Measurements from ENCODE around the gene LRRC4C.

Gene LRRC4C

GRCh38 chr11:41459465-41460401 is at the start of gene LRRC4C:
Gene LRRC4C (minus strand): TSS chr11:41459652.
- Histone ChIP-seq H3K4me1 (ENCODE audit: control insufficient read depth, insufficient read depth, low read length) (no peaks in the 10 kb centered on the region), H3K4me3 (ENCODE audit: low read length) (no peak within 1 kb of the TSS), H3K27me3 (replicated peaks; ENCODE audit: control insufficient read depth, insufficient read depth, low read length) (peaks cover 30% of the 10 kb centered on the region), H3K9me3 (ENCODE audit: control insufficient read depth, low read length) (peaks cover 6% of the 10 kb centered on the region), H3K9ac (ENCODE audit: low read length) (no peak within 1 kb of the TSS), H3K36me3 (ENCODE audit: control insufficient read depth, insufficient read depth, low read length, severe bottlenecking) (no peaks in the 10 kb centered on the region)
- no peak for DNase-seq (ENCODE audit: low read depth)

- H3K9me3 ChIP-seq (ENCODE audit: control insufficient read depth, low read length), result no peaks in the 10 kb centered on the region
- H3K9ac ChIP-seq (ENCODE audit: low read length), result no peak overlapping the region
- no peak for DNase-seq (ENCODE audit: low read depth)
- no peaks in the 10 kb centered on the region for H3K4me1 ChIP-seq (ENCODE audit: control insufficient read depth, insufficient read depth, low read length)
- no peak overlapping the region for H3K4me3 ChIP-seq (ENCODE audit: low read length)
- no peaks in the 10 kb centered on the region for H3K27me3 ChIP-seq (replicated peaks; ENCODE audit: control insufficient read depth, insufficient read depth, low read length)
- no peaks in the 10 kb centered on the region for H3K36me3 ChIP-seq (ENCODE audit: control insufficient read depth, insufficient read depth, low read length, severe bottlenecking)
These were observed 48.7 kb upstream of the LRRC4C start for GRCh38 chr11:41508121-41508520.

- Histone ChIP-seq H3K4me3 (ENCODE audit: low read length) (no peak overlapping the region), H3K36me3 (ENCODE audit: control insufficient read depth, insufficient read depth, low read length, severe bottlenecking) (no peaks in the 10 kb centered on the region), H3K9ac (ENCODE audit: low read length) (no peak overlapping the region), H3K4me1 (ENCODE audit: control insufficient read depth, insufficient read depth, low read length) (peaks cover 8% of the 10 kb centered on the region), H3K9me3 (ENCODE audit: control insufficient read depth, low read length) (no peaks in the 10 kb centered on the region), H3K27me3 (replicated peaks; ENCODE audit: control insufficient read depth, insufficient read depth, low read length) (no peaks in the 10 kb centered on the region)
- DNase-seq (ENCODE audit: low read depth), result no peak
These were observed 40.0 kb upstream of the LRRC4C start for GRCh38 chr11:41499429-41499828.

- H3K9me3 ChIP-seq (ENCODE audit: control insufficient read depth, low read length), result no peaks in the 10 kb centered on the region
- peaks cover 8% of the 10 kb centered on the region for H3K4me1 ChIP-seq (ENCODE audit: control insufficient read depth, insufficient read depth, low read length)
- H3K9ac ChIP-seq (ENCODE audit: low read length), result no peak overlapping the region
- no peaks in the 10 kb centered on the region for H3K36me3 ChIP-seq (ENCODE audit: control insufficient read depth, insufficient read depth, low read length, severe bottlenecking)
- no peak overlapping the region for H3K4me3 ChIP-seq (ENCODE audit: low read length)
- H3K27me3 ChIP-seq (replicated peaks; ENCODE audit: control insufficient read depth, insufficient read depth, low read length), result no peaks in the 10 kb centered on the region
- peak; percentile 3 for DNase-seq (ENCODE audit: low read depth)
These were observed 39.3 kb upstream of the LRRC4C start for GRCh38 chr11:41498726-41499125.

GRCh38 chr11:41497974-41498373 is 38.5 kb upstream of the LRRC4C start:
- Histone ChIP-seq H3K4me3 (ENCODE audit: low read length) (no peak overlapping the region), H3K36me3 (ENCODE audit: control insufficient read depth, insufficient read depth, low read length, severe bottlenecking) (no peaks in the 10 kb centered on the region), H3K4me1 (ENCODE audit: control insufficient read depth, insufficient read depth, low read length) (peaks cover 8% of the 10 kb centered on the region), H3K9me3 (ENCODE audit: control insufficient read depth, low read length) (no peaks in the 10 kb centered on the region), H3K9ac (ENCODE audit: low read length) (no peak overlapping the region), H3K27me3 (replicated peaks; ENCODE audit: control insufficient read depth, insufficient read depth, low read length) (no peaks in the 10 kb centered on the region)
- no peak for DNase-seq (ENCODE audit: low read depth)

GRCh38 chr11:41494716-41495115 is 35.3 kb upstream of the LRRC4C start:
- no peaks in the 10 kb centered on the region for H3K36me3 ChIP-seq (ENCODE audit: control insufficient read depth, insufficient read depth, low read length, severe bottlenecking)
- no peak overlapping the region for H3K4me3 ChIP-seq (ENCODE audit: low read length)
- no peak overlapping the region for H3K9ac ChIP-seq (ENCODE audit: low read length)
- no peaks in the 10 kb centered on the region for H3K27me3 ChIP-seq (replicated peaks; ENCODE audit: control insufficient read depth, insufficient read depth, low read length)
- H3K9me3 ChIP-seq (ENCODE audit: control insufficient read depth, low read length), result no peaks in the 10 kb centered on the region
- DNase-seq (ENCODE audit: low read depth), result no peak
- peaks cover 8% of the 10 kb centered on the region for H3K4me1 ChIP-seq (ENCODE audit: control insufficient read depth, insufficient read depth, low read length)

GRCh38 chr11:41486424-41486823 is 27.0 kb upstream of the LRRC4C start:
- DNase-seq (ENCODE audit: low read depth), result no peak
- peak overlapping the region; percentile 2 for H3K9ac ChIP-seq (ENCODE audit: low read length)
- H3K27me3 ChIP-seq (replicated peaks; ENCODE audit: control insufficient read depth, insufficient read depth, low read length), result no peaks in the 10 kb centered on the region
- no peak overlapping the region for H3K4me3 ChIP-seq (ENCODE audit: low read length)
- peaks cover 6% of the 10 kb centered on the region for H3K4me1 ChIP-seq (ENCODE audit: control insufficient read depth, insufficient read depth, low read length)
- H3K36me3 ChIP-seq (ENCODE audit: control insufficient read depth, insufficient read depth, low read length, severe bottlenecking), result no peaks in the 10 kb centered on the region
- no peaks in the 10 kb centered on the region for H3K9me3 ChIP-seq (ENCODE audit: control insufficient read depth, low read length)

GRCh38 chr11:41483956-41484355 is 24.5 kb upstream of the LRRC4C start:
- H3K4me3 ChIP-seq (ENCODE audit: low read length), result no peak overlapping the region
- H3K9ac ChIP-seq (ENCODE audit: low read length), result no peak overlapping the region
- H3K36me3 ChIP-seq (ENCODE audit: control insufficient read depth, insufficient read depth, low read length, severe bottlenecking), result no peaks in the 10 kb centered on the region
- H3K4me1 ChIP-seq (ENCODE audit: control insufficient read depth, insufficient read depth, low read length), result peaks cover 6% of the 10 kb centered on the region
- no peaks in the 10 kb centered on the region for H3K27me3 ChIP-seq (replicated peaks; ENCODE audit: control insufficient read depth, insufficient read depth, low read length)
- peaks cover 8% of the 10 kb centered on the region for H3K9me3 ChIP-seq (ENCODE audit: control insufficient read depth, low read length)
- no peak for DNase-seq (ENCODE audit: low read depth)

- no peak for DNase-seq (ENCODE audit: low read depth)
- Histone ChIP-seq H3K4me1 (ENCODE audit: control insufficient read depth, insufficient read depth, low read length) (no peaks in the 10 kb centered on the region), H3K36me3 (ENCODE audit: control insufficient read depth, insufficient read depth, low read length, severe bottlenecking) (no peaks in the 10 kb centered on the region), H3K27me3 (replicated peaks; ENCODE audit: control insufficient read depth, insufficient read depth, low read length) (no peaks in the 10 kb centered on the region), H3K4me3 (ENCODE audit: low read length) (no peak overlapping the region), H3K9me3 (ENCODE audit: control insufficient read depth, low read length) (peaks cover 9% of the 10 kb centered on the region), H3K9ac (ENCODE audit: low read length) (no peak overlapping the region)
These were observed 19.7 kb upstream of the LRRC4C start for GRCh38 chr11:41479179-41479578.

- no peaks in the 10 kb centered on the region for H3K36me3 ChIP-seq (ENCODE audit: control insufficient read depth, insufficient read depth, low read length, severe bottlenecking)
- no peak overlapping the region for H3K4me3 ChIP-seq (ENCODE audit: low read length)
- peak; percentile 9 for DNase-seq (ENCODE audit: low read depth)
- H3K9me3 ChIP-seq (ENCODE audit: control insufficient read depth, low read length), result peaks cover 6% of the 10 kb centered on the region
- peaks cover 30% of the 10 kb centered on the region for H3K27me3 ChIP-seq (replicated peaks; ENCODE audit: control insufficient read depth, insufficient read depth, low read length)
- H3K4me1 ChIP-seq (ENCODE audit: control insufficient read depth, insufficient read depth, low read length), result no peaks in the 10 kb centered on the region
- H3K9ac ChIP-seq (ENCODE audit: low read length), result no peak overlapping the region
These were observed 1.7 kb upstream of the LRRC4C start for GRCh38 chr11:41461057-41461681.

- H3K36me3 ChIP-seq (ENCODE audit: control insufficient read depth, insufficient read depth, low read length, severe bottlenecking), result no peaks in the 10 kb centered on the region
- H3K27me3 ChIP-seq (replicated peaks; ENCODE audit: control insufficient read depth, insufficient read depth, low read length), result peaks cover 30% of the 10 kb centered on the region
- H3K9me3 ChIP-seq (ENCODE audit: control insufficient read depth, low read length), result peaks cover 4% of the 10 kb centered on the region
- H3K9ac ChIP-seq (ENCODE audit: low read length), result no peak overlapping the region
- no peak for DNase-seq (ENCODE audit: low read depth)
- no peak overlapping the region for H3K4me3 ChIP-seq (ENCODE audit: low read length)
- no peaks in the 10 kb centered on the region for H3K4me1 ChIP-seq (ENCODE audit: control insufficient read depth, insufficient read depth, low read length)
These were observed 811 bp downstream of the LRRC4C start for GRCh38 chr11:41458641-41459040.

Data from adipocyte (in vitro differentiated cells).